K562 (cell line): Measurements from ENCODE around the gene CTXN1. TPM values are rescaled to one million over a fixed set of nuclear protein-coding genes. Genes with fewer than 3 reads are reported as not detected.

Experiments
- ADNP ChIP-seq: fragments of 200-800 bp; sonication (Bioruptor generic); IDR thresholded peaks from 2 replicates; pipeline ENCODE4 v1.6.1; 2016; ENCODE audit warnings: missing genetic modification characterization, missing compliant biosample characterization
- CBFA2T2 ChIP-seq: fragments of 450-650 bp; conservative IDR thresholded peaks from 2 replicates; pipeline ENCODE4 v1.6.1; 2017; ENCODE audit warnings: mild to moderate bottlenecking
- CCAR2 ChIP-seq: fragments of 200-400 bp; formaldehyde crosslinking; IDR thresholded peaks from 2 replicates; pipeline ENCODE4 v1.6.1; 2017; ENCODE audit warnings: mild to moderate bottlenecking, low read depth, low read length
- ELF1 ChIP-seq: fragments of 200-800 bp; sonication (Bioruptor generic); IDR thresholded peaks from 2 replicates; pipeline ENCODE4 v1.6.1; 2016; ENCODE audit warnings: missing genetic modification characterization, missing compliant biosample characterization
- NCOA2 ChIP-seq, 2 experiments: fragments of 450-650 bp; IDR thresholded peaks; 2 replicates each; pipeline ENCODE4 v1.6.1; 2018; ENCODE audit warnings: mild to moderate bottlenecking in 2 of 2, moderate library complexity in 1 of 2; ENCODE audit not compliant: partially characterized antibody in 2 of 2
- PML ChIP-seq: IDR thresholded peaks from 2 replicates; pipeline ENCODE4 v1.6.1; 2012; ENCODE audit warnings: low read length, inconsistent platforms
- POLR2AphosphoS2 ChIP-seq: IDR thresholded peaks from 2 replicates; pipeline ENCODE4 v1.6.1; 2012; ENCODE audit warnings: low read length, improper control_type of control experiment
- POLR2AphosphoS5 ChIP-seq: IDR thresholded peaks from 2 replicates; pipeline ENCODE4 v1.6.1; 2011; ENCODE audit warnings: mild to moderate bottlenecking, low read depth, low read length, moderate library complexity; ENCODE audit not compliant: control insufficient read depth, insufficient read depth
- SETDB1 ChIP-seq: IDR thresholded peaks from one replicate; pipeline ENCODE4 v1.6.1; 2012; ENCODE audit warnings: low read length, control low read depth, inconsistent platforms
- ZNF282 ChIP-seq: sonication (generic); formaldehyde crosslinking; IDR thresholded peaks from 2 replicates; pipeline ENCODE4 v1.8.1; 2023; ENCODE audit warnings: missing genetic modification reagents
- ZNF384 ChIP-seq: IDR thresholded peaks from 2 replicates; pipeline ENCODE4 v1.6.1; 2012; ENCODE audit warnings: low read depth, low read length, improper control_type of control experiment
- ZNF586 ChIP-seq: fragments of 450-650 bp; formaldehyde crosslinking; conservative IDR thresholded peaks from 2 replicates; pipeline ENCODE4 v1.4.0; 2020; ENCODE audit warnings: mild to moderate bottlenecking, moderate library complexity
- ZNF644 ChIP-seq: fragments of 200-800 bp; sonication (Bioruptor generic); IDR thresholded peaks from 2 replicates; pipeline ENCODE4 v1.6.1; 2016; ENCODE audit warnings: low read depth, missing genetic modification characterization, missing compliant biosample characterization
- polyA plus RNA-seq, 8 experiments: library from polyadenylated mRNA; depleted of rRNA in 4 of 8; stranded (reverse) in 5 of 8; unstranded in 3 of 8; fragments of >200 nt; fragmentation: Nextera tagmentation in 2 of 8; fragmentation: Illumina TruSeq in 1 of 8; extraction: Ambion mirVana in 2 of 8; extraction: Trizol in 1 of 8; gene quantifications; 2 replicates each; pipeline versions ENCODE4 v1.2.1 to v1.2.3, GENCODE V29; 2011 to 2014; ENCODE audit warnings: inconsistent platforms in 1 of 8, missing spikeins in 1 of 8
- total RNA-seq, 7 experiments: library from RNA; depleted of rRNA in 6 of 7; stranded (reverse); fragments of >200 nt in 6 of 7; fragmentation: Illumina TruSeq in 2 of 7; extraction: Trizol in 2 of 7; gene quantifications; 2 replicates each; pipeline versions ENCODE4 v1.2.1 to v1.2.3, GENCODE V29; 2011 to 2021; ENCODE audit warnings: low replicate concordance in 1 of 7
- TF ChIP-seq, protein P1 (sequence below): fragments of 450-650 bp; formaldehyde crosslinking; IDR thresholded peaks from 2 replicates; pipeline ENCODE4 v1.4.0; 2020; ENCODE audit warnings: mild to moderate bottlenecking, moderate library complexity
- TF ChIP-seq, protein P2 (sequence below), 2 experiments: fragments of 450-650 bp; conservative IDR thresholded peaks; 2 replicates each; pipeline ENCODE4 v1.6.1; 2017; ENCODE audit warnings: mild to moderate bottlenecking in 2 of 2, moderate library complexity in 2 of 2
- TF ChIP-seq, protein P3 (sequence below): fragments of 450-650 bp; conservative IDR thresholded peaks from 2 replicates; pipeline ENCODE4 v1.6.1; 2016; ENCODE audit warnings: missing genetic modification characterization, low read depth, mild to moderate bottlenecking, missing compliant biosample characterization, moderate library complexity
- TF ChIP-seq, protein P4 (sequence below): fragments of 250-450 bp; sonication (Bioruptor Pico); IDR thresholded peaks from 2 replicates; pipeline ENCODE4 v1.8.0; 2021; ENCODE audit warnings: mild to moderate bottlenecking, moderate library complexity
- TF ChIP-seq, protein P5 (sequence below): fragments of 450-650 bp; IDR thresholded peaks from 2 replicates; pipeline ENCODE4 v1.6.1; 2016; ENCODE audit warnings: borderline replicate concordance
- TF ChIP-seq, protein P6 (sequence below): sonication (generic); formaldehyde crosslinking; IDR thresholded peaks from 2 replicates; pipeline ENCODE4 v1.8.1; 2023; ENCODE audit warnings: mild to moderate bottlenecking, missing genetic modification reagents

CTXN1 gene
- total and polyA plus RNA-seq, 9 of the 15 experiments (the other 6 are each of a cell fraction or from before 2014, with no cell fraction given), result 0.15 to 37.4 (median 1.8) TPM; not detected in 2

DNA sequence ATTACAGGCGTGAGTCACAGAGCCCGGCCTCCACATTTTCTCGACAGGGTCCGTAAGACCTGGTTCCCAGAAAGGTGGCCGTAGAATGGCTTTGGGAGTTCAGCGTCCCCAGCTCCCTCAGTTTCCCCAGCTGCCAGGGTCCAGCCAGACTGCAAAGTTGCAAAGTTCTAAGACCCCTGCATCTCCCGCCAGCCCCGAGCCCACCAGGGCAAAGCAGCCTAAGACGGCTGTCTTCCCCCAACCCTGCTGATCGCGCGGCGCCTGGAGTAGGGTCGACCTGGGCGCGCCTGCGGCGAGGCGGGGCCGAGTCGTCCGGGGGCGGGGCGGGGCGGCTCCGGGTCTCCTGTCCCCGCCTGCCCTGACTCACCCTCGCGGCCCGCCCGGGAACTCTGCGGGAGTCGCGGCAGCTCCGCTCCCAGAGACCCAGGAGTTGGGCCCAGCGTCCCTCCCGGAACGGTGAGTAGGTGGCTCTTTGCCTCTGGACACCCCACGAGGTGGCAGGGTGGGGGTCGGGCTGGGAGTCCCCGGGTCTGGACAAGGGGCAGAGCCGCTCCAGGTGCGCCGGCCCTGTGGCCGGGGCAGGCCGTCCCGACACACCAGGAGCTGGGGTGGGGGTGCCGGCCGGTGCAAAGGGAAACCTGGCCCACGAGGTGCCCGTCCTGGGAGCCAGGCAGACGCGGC lies 37.6 kb downstream of the CTXN1 start, which contains the start of gene LRRC8E (continued):
- TF ChIP-seq, protein P1, sequence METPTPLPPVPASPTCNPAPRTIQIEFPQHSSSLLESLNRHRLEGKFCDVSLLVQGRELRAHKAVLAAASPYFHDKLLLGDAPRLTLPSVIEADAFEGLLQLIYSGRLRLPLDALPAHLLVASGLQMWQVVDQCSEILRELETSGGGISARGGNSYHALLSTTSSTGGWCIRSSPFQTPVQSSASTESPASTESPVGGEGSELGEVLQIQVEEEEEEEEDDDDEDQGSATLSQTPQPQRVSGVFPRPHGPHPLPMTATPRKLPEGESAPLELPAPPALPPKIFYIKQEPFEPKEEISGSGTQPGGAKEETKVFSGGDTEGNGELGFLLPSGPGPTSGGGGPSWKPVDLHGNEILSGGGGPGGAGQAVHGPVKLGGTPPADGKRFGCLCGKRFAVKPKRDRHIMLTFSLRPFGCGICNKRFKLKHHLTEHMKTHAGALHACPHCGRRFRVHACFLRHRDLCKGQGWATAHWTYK (CRISPR knock-in tag), result no peak
- TF ChIP-seq NCOA2 (IDR thresholded peaks at IDR 0.05; ENCODE audit: partially characterized antibody in 2 of 2) (no peak), ZNF644 (tag) (no peak), ADNP (no peak), ZNF384 (no peak), ZNF282 (CRISPR knock-in tag) (no peak), CBFA2T2 (no peak), SETDB1 (no peak), POLR2AphosphoS5 (peak; percentile 60; the same call in 1 of the 2 replicates), ZNF586 (CRISPR knock-in tag) (no peak), PML (no peak), ELF1 (tag) (no peak), POLR2AphosphoS2 (no peak), CCAR2 (no peak)
- TF ChIP-seq, protein P2, sequence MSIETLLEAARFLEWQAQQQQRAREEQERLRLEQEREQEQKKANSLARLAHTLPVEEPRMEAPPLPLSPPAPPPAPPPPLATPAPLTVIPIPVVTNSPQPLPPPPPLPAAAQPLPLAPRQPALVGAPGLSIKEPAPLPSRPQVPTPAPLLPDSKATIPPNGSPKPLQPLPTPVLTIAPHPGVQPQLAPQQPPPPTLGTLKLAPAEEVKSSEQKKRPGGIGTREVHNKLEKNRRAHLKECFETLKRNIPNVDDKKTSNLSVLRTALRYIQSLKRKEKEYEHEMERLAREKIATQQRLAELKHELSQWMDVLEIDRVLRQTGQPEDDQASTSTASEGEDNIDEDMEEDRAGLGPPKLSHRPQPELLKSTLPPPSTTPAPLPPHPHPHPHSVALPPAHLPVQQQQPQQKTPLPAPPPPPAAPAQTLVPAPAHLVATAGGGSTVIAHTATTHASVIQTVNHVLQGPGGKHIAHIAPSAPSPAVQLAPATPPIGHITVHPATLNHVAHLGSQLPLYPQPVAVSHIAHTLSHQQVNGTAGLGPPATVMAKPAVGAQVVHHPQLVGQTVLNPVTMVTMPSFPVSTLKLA (conservative IDR thresholded peaks at IDR 0.05), result peak in 1 of 2 experiments; percentile 49; a peak in 1 of 4 replicates
- TF ChIP-seq, protein P3, sequence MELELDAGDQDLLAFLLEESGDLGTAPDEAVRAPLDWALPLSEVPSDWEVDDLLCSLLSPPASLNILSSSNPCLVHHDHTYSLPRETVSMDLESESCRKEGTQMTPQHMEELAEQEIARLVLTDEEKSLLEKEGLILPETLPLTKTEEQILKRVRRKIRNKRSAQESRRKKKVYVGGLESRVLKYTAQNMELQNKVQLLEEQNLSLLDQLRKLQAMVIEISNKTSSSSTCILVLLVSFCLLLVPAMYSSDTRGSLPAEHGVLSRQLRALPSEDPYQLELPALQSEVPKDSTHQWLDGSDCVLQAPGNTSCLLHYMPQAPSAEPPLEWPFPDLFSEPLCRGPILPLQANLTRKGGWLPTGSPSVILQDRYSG, result no peak
- TF ChIP-seq, protein P4, sequence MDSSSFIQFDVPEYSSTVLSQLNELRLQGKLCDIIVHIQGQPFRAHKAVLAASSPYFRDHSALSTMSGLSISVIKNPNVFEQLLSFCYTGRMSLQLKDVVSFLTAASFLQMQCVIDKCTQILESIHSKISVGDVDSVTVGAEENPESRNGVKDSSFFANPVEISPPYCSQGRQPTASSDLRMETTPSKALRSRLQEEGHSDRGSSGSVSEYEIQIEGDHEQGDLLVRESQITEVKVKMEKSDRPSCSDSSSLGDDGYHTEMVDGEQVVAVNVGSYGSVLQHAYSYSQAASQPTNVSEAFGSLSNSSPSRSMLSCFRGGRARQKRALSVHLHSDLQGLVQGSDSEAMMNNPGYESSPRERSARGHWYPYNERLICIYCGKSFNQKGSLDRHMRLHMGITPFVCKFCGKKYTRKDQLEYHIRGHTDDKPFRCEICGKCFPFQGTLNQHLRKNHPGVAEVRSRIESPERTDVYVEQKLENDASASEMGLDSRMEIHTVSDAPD (CRISPR knock-in tag), result no peak
- TF ChIP-seq, protein P5, sequence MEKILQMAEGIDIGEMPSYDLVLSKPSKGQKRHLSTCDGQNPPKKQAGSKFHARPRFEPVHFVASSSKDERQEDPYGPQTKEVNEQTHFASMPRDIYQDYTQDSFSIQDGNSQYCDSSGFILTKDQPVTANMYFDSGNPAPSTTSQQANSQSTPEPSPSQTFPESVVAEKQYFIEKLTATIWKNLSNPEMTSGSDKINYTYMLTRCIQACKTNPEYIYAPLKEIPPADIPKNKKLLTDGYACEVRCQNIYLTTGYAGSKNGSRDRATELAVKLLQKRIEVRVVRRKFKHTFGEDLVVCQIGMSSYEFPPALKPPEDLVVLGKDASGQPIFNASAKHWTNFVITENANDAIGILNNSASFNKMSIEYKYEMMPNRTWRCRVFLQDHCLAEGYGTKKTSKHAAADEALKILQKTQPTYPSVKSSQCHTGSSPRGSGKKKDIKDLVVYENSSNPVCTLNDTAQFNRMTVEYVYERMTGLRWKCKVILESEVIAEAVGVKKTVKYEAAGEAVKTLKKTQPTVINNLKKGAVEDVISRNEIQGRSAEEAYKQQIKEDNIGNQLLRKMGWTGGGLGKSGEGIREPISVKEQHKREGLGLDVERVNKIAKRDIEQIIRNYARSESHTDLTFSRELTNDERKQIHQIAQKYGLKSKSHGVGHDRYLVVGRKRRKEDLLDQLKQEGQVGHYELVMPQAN, result no peak
- TF ChIP-seq, protein P6, sequence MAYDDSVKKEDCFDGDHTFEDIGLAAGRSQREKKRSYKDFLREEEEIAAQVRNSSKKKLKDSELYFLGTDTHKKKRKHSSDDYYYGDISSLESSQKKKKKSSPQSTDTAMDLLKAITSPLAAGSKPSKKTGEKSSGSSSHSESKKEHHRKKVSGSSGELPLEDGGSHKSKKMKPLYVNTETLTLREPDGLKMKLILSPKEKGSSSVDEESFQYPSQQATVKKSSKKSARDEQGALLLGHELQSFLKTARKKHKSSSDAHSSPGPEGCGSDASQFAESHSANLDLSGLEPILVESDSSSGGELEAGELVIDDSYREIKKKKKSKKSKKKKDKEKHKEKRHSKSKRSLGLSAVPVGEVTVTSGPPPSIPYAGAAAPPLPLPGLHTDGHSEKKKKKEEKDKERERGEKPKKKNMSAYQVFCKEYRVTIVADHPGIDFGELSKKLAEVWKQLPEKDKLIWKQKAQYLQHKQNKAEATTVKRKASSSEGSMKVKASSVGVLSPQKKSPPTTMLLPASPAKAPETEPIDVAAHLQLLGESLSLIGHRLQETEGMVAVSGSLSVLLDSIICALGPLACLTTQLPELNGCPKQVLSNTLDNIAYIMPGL (CRISPR knock-in tag), result 0 out of 2 replicates have a peak, but pooled peaks have one; percentile 50
